Fibroblast of villous mesenchyme (primary cell): Measurements from ENCODE around the gene CDH13. TPM values are rescaled to one million over a fixed set of nuclear protein-coding genes. Genes with fewer than 3 reads are reported as not detected.

ENCODE experiments used
- DNase-seq: peaks from one replicate; pipeline ENCODE4 v3.0.0-alpha.2; 2010; ENCODE audit warnings: low read depth
- H3K4me3 ChIP-seq: 2 replicates; pipeline ENCODE4 v1.5.1; 2011; ENCODE audit warnings: low read depth, mild to moderate bottlenecking, low read length
- CTCF ChIP-seq: IDR thresholded peaks from 2 replicates; pipeline ENCODE4 v1.5.1; 2012; ENCODE audit warnings: low read depth, mild to moderate bottlenecking, low read length; ENCODE audit not compliant: insufficient read depth
- total RNA-seq: library from RNA; depleted of rRNA; stranded (reverse); fragments of >200 nt; gene quantifications from 2 replicates; pipeline ENCODE4 v1.2.3, GENCODE V29; 2012

Gene CDH13
- total RNA-seq, 1 donor: 47.5 TPM

DNA sequence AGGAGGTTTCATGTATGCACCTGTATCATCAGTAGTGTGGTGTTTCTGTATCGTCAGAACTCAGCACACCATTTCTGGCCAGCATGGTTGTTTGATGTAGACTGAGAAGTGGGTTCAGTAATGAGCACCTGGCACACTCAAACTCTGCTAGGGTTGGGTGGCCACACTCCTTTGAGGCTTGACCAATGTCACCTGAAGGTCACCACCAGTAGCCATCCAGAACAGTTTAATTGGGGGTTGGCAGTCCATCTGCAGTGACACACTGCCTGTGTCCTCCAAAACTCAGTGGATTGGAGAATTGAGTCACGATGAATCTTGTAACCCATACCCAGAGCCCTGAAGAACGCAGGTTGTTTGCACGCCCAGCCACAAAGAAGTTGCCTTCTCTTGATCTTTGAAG is 1094.2 kb downstream of the CDH13 start:
- no peak for TF ChIP-seq CTCF
- no peak for DNase-seq
- H3K4me3 ChIP-seq: no peak overlapping the region

DNA sequence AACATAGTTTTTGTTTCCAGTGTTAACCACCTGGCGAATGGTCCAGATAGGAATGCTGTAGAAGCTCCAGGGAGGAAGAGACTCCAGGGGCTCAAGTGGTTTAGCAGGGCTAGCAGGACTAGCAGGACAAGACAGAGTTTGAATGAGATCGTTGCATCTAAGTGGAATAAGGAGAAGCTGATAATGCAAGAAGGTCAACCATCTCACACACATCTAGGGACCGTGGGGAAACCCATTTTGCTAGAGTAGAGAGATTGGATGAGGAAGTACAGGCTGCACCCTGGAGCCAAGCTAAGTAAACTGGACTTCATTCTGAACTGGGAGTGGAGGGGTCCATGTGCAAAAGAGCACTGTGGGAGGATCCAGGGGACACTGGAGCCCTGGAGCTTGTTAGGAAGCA is 1094.9 kb downstream of the CDH13 start:
- TF ChIP-seq CTCF: no peak
- no peak overlapping the region for H3K4me3 ChIP-seq
- DNase-seq: no peak

- no peak for TF ChIP-seq CTCF
- H3K4me3 ChIP-seq: no peak overlapping the region
- no peak for DNase-seq
These were observed 1095.9 kb downstream of the CDH13 start for GRCh38 chr16:83722456-83723183.

- no peak for TF ChIP-seq CTCF
- no peak overlapping the region for H3K4me3 ChIP-seq
These were observed 1096.5 kb downstream of the CDH13 start for GRCh38 chr16:83723244-83723643.

DNA sequence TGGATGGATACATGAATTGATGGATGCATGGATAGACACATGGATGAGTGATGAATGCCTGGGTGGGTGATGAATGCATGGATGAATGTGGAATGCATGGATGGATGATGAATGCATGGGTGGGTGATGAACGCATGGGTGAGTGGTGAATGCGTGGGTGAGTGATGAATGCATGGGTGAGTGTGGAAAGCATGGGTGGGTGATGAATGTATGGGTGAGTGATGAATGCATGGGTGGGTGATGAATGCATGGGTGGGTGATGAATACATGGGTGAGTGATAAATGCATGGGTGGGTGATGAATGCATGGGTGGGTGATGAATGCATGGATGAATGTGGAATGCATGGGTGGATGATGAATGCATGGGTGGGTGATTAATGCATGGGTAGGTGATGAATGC is 1097.1 kb downstream of the CDH13 start:
- H3K4me3 ChIP-seq: no peak overlapping the region
- no peak for DNase-seq
- TF ChIP-seq CTCF: no peak

More at GRCh38 chr16:83723244-83723643, 1096.5 kb downstream of the CDH13 start:
- DNase-seq: no peak

GRCh38 chr16:83724585-83724984 is 1097.8 kb downstream of the CDH13 start:
- no peak overlapping the region for H3K4me3 ChIP-seq
- DNase-seq: no peak
- TF ChIP-seq CTCF: no peak

- TF ChIP-seq CTCF: no peak
- no peak overlapping the region for H3K4me3 ChIP-seq
- no peak for DNase-seq
These were observed 1098.5 kb downstream of the CDH13 start for GRCh38 chr16:83725313-83725712.
